SK-N-SH treated with all-trans-retinoic acid at 6 μM for 48 hours (cell line): Measurements from ENCODE around the gene LINS1.

ENCODE experiments used
- CREB5 ChIP-seq: fragments of 250-450 bp; sonication (Bioruptor Pico); IDR thresholded peaks from 2 replicates; pipeline ENCODE4 v1.5.1; 2020; ENCODE audit warnings: low read depth, mild to moderate bottlenecking, moderate library complexity
- ESRRG ChIP-seq: fragments of 250-450 bp; sonication (Bioruptor Pico); IDR thresholded peaks from 2 replicates; pipeline ENCODE4 v1.6.1; 2021; ENCODE audit warnings: mild to moderate bottlenecking
- GLIS3 ChIP-seq: fragments of 250-450 bp; sonication (Bioruptor Pico); IDR thresholded peaks from 2 replicates; pipeline ENCODE4 v1.5.0; 2020; ENCODE audit warnings: mild to moderate bottlenecking, moderate library complexity
- ISL1 ChIP-seq: fragments of 250-450 bp; sonication (Bioruptor Pico); IDR thresholded peaks from 2 replicates; pipeline ENCODE4 v2.1.2; 2022; ENCODE audit warnings: mild to moderate bottlenecking, moderate library complexity
- OSR1 ChIP-seq: fragments of 250-450 bp; sonication (Bioruptor Pico); IDR thresholded peaks from 2 replicates; pipeline ENCODE4 v1.8.0; 2022; ENCODE audit warnings: moderate library complexity, mild to moderate bottlenecking, inconsistent platforms
- PATZ1 ChIP-seq: fragments of 250-450 bp; sonication (Bioruptor Pico); IDR thresholded peaks from 2 replicates; pipeline ENCODE4 v1.8.0; 2020; ENCODE audit warnings: mild to moderate bottlenecking, moderate library complexity, borderline replicate concordance
- POU6F1 ChIP-seq: fragments of 250-450 bp; sonication (Bioruptor Pico); IDR thresholded peaks from 2 replicates; pipeline ENCODE4 v1.8.0; 2021; ENCODE audit warnings: low read depth, mild to moderate bottlenecking, moderate library complexity, borderline replicate concordance
- RARB ChIP-seq: fragments of 250-450 bp; sonication (Bioruptor Pico); IDR thresholded peaks from 2 replicates; pipeline ENCODE4 v1.8.0; 2021; ENCODE audit warnings: mild to moderate bottlenecking, moderate library complexity
- TOX ChIP-seq: fragments of 250-450 bp; sonication (Bioruptor Pico); IDR thresholded peaks from 2 replicates; pipeline ENCODE4 v1.8.0; 2021; ENCODE audit warnings: mild to moderate bottlenecking, moderate library complexity, borderline replicate concordance
- ZFP3 ChIP-seq: fragments of 250-450 bp; sonication (Bioruptor Pico); IDR thresholded peaks from 2 replicates; pipeline ENCODE4 v1.5.0; 2020; ENCODE audit warnings: mild to moderate bottlenecking, moderate library complexity
- ZFP30 ChIP-seq: fragments of 450-650 bp; formaldehyde crosslinking; IDR thresholded peaks from 2 replicates; pipeline ENCODE4 v1.5.0; 2022; ENCODE audit warnings: mild to moderate bottlenecking, moderate library complexity
- ZNF70 ChIP-seq: fragments of 450-650 bp; formaldehyde crosslinking; IDR thresholded peaks from 2 replicates; pipeline ENCODE4 v1.5.0; 2020; ENCODE audit warnings: mild to moderate bottlenecking, moderate library complexity
- ZNF8 ChIP-seq: fragments of 450-650 bp; formaldehyde crosslinking; IDR thresholded peaks from 2 replicates; pipeline ENCODE4 v1.5.0; 2020; ENCODE audit warnings: mild to moderate bottlenecking, moderate library complexity

GRCh38 chr15:100573526-100573925, 28.5 kb downstream of the LINS1 start:
- TF ChIP-seq PATZ1 (CRISPR knock-in tag) = no peak
- no peak for TF ChIP-seq ZFP3 (CRISPR knock-in tag)
- no peak for TF ChIP-seq RARB (CRISPR knock-in tag)
- TF ChIP-seq ZNF70 (CRISPR knock-in tag) = no peak
- TF ChIP-seq CREB5 (CRISPR knock-in tag) = no peak
- no peak for TF ChIP-seq ZFP30
- no peak for TF ChIP-seq GLIS3
- no peak for TF ChIP-seq ZNF8 (CRISPR knock-in tag)
- no peak for TF ChIP-seq TOX (CRISPR knock-in tag)
- no peak for TF ChIP-seq ISL1 (CRISPR knock-in tag)
- TF ChIP-seq OSR1 (CRISPR knock-in tag) = no peak
- no peak for TF ChIP-seq POU6F1
- TF ChIP-seq ESRRG (CRISPR knock-in tag) = no peak
